Ascending aorta (tissue), 2 donors: ENCODE measurements around the gene ELMO1. TPM values are rescaled to one million over a fixed set of nuclear protein-coding genes. Genes with fewer than 3 reads are reported as not detected.

ENCODE experiments used
- DNase-seq, 2 donors: peaks; one replicate each; pipeline ENCODE4 v3.0.0-alpha.2; 2019; ENCODE audit warnings: low spot score in 2 of 2
- H3K27ac ChIP-seq, 2 donors: fragments of 200-600 bp; sonication (generic); one replicate each; pipeline ENCODE4 v1.5.1; 2016 to 2017; ENCODE audit warnings: mild to moderate bottlenecking in 1 of 2
- H3K27me3 ChIP-seq: fragments of 200-600 bp; sonication (generic); one replicate; pipeline ENCODE4 v1.5.1; 2017
- H3K36me3 ChIP-seq, 2 donors: fragments of 200-600 bp; sonication (generic); one replicate each; pipeline ENCODE4 v1.5.1; 2016
- H3K4me1 ChIP-seq, 2 donors: fragments of 200-600 bp; sonication (generic); one replicate each; pipeline ENCODE4 v1.5.1; 2016 to 2017; ENCODE audit warnings: mild to moderate bottlenecking in 1 of 2
- H3K4me3 ChIP-seq, 2 donors: fragments of 200-600 bp; sonication (generic); one replicate each; pipeline ENCODE4 v1.5.1; 2016 to 2017; ENCODE audit warnings: mild to moderate bottlenecking in 1 of 2
- H3K9me3 ChIP-seq, 2 donors: fragments of 200-600 bp; sonication (generic); one replicate each; pipeline ENCODE4 v1.5.1; 2016
- intact Hi-C: fragments of 100-400 bp; cut with DNase I; formaldehyde crosslinking; loops from one replicate; pipeline ENCODE4 v1.15.1; 2023
- total RNA-seq: library from RNA; depleted of rRNA; stranded (reverse); fragments of >200 nt; gene quantifications from one replicate; pipeline ENCODE4 v1.1.0, GENCODE V29; 2016
- TF ChIP-seq, protein P1 (sequence below), 3 experiments: fragments of 200-600 bp in 2 of 3; fragments of 450-650 bp in 1 of 3; sonication (generic) in 2 of 3; IDR thresholded peaks; one replicate each; pipeline ENCODE4 v1.5.1; 2016 to 2019; ENCODE audit warnings: antibody characterized with exemption in 3 of 3, mild to moderate bottlenecking in 1 of 3, moderate library complexity in 1 of 3

Gene ELMO1
- total RNA-seq, 1 donor from 2014 or later: 40.8 TPM

DNA sequence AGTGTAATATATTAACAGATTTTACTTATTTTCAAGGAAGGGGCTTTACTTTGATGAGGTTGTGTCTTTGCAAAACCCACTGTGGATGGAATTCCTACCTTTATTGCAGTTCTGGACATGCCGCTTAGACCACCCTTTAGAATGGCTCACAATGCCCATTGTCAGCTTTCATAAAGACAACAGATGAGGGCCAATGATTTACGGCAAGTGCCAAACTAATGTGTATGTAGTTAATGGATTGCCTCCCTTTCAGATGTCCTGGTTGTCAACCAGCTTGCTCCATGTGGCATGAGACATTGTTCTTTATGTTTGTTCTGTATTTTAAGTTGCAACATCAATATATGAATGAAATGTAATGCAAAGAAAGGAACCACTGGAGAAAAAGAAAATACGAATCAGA is 35.0 kb upstream of the ELMO1 start:
- intact Hi-C loops: no loop called here
- no peak overlapping the region for H3K4me3 ChIP-seq
- H3K36me3 ChIP-seq: no peaks in the 10 kb centered on the region
- no peak for DNase-seq
- TF ChIP-seq, protein P1, sequence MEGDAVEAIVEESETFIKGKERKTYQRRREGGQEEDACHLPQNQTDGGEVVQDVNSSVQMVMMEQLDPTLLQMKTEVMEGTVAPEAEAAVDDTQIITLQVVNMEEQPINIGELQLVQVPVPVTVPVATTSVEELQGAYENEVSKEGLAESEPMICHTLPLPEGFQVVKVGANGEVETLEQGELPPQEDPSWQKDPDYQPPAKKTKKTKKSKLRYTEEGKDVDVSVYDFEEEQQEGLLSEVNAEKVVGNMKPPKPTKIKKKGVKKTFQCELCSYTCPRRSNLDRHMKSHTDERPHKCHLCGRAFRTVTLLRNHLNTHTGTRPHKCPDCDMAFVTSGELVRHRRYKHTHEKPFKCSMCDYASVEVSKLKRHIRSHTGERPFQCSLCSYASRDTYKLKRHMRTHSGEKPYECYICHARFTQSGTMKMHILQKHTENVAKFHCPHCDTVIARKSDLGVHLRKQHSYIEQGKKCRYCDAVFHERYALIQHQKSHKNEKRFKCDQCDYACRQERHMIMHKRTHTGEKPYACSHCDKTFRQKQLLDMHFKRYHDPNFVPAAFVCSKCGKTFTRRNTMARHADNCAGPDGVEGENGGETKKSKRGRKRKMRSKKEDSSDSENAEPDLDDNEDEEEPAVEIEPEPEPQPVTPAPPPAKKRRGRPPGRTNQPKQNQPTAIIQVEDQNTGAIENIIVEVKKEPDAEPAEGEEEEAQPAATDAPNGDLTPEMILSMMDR (IDR thresholded peaks at IDR 0.05): no peak
- H3K27ac ChIP-seq: no peak overlapping the region
- peaks cover 0 to 10% of the 10 kb centered on the region in 2 donors for H3K9me3 ChIP-seq
- H3K4me1 ChIP-seq: no peaks in the 10 kb centered on the region
- no peaks in the 10 kb centered on the region for H3K27me3 ChIP-seq

DNA sequence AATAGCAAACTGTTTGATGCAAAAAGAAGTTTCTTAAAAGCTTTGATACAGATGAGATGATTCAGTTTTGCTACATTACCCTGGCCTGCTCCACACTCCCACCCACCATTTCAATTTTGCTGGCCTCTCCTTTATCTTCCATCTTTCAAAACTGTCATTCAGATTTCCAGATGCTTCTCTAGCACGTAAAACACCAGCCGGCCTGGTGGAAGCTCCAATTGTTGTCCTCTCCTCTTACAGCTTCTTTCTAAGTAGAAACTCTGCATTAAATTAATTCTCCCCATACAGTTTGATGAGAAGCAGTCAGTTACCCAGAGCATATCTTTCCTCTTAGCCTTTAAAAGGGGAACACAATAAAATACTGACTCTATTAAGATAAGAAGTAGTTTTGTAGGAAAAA is 34.3 kb upstream of the ELMO1 start:
- Histone ChIP-seq H3K4me1 (no peaks in the 10 kb centered on the region), H3K9me3 (peaks cover 0 to 3% of the 10 kb centered on the region in 2 donors), H3K27ac (no peak overlapping the region), H3K27me3 (no peaks in the 10 kb centered on the region), H3K4me3 (no peak overlapping the region), H3K36me3 (no peaks in the 10 kb centered on the region)
- TF ChIP-seq, protein P1 (IDR thresholded peaks at IDR 0.05): no peak
- intact Hi-C loops: no loop called here
- DNase-seq: no peak

DNA sequence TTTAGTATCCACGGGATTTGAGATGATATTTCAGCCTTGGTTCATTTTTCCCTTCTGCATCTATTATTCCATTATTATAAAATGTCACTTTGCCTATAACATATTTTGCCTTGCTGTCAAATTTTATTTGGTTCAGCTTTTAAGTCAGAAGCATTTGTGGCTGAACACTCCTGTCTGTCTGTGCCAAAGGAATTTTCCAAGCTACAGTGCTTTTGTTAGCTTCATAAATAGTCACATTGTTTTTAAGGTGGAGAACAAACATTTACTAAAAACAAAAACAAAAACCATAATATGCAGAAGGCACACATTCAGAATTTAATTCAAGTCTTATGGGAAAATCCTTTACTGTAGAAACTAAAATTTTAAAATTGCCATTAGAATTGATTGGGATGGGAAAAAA is 33.8 kb upstream of the ELMO1 start:
- no peaks in the 10 kb centered on the region for H3K9me3 ChIP-seq
- H3K36me3 ChIP-seq: no peaks in the 10 kb centered on the region
- H3K27ac ChIP-seq: no peak overlapping the region
- H3K4me1 ChIP-seq: no peaks in the 10 kb centered on the region
- DNase-seq: no peak
- intact Hi-C loops: no loop called here
- H3K27me3 ChIP-seq: no peaks in the 10 kb centered on the region
- TF ChIP-seq, protein P1 (IDR thresholded peaks at IDR 0.05): no peak
- H3K4me3 ChIP-seq: no peak overlapping the region

DNA sequence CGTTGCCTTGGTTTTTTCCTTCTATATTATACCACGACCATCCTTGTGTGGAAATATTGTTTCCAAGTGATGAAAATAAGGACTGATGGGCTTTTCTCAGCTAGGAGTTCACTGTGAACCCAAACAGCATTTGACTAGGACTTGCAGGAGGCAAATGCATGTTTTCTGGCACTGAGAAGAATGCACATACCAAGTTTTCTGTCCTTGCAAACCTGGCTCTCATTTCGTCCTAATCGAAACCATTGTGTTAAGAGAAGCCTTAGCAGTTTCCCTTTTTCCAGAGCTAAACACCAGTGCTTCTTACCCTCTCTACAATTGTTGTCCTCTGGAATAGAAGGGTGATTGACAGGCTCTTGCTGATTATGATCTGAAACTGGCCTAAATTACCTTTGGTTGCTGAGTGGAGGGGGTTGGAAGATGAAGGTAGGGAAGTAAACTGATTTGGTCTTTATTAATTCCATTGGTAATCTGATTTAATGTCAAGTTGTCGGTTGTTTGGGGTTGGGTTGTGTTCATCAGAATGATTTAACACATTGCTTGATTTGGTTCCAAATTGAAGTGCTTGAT is 33.1 kb upstream of the ELMO1 start:
- no peaks in the 10 kb centered on the region for H3K36me3 ChIP-seq
- no peak overlapping the region for H3K27ac ChIP-seq

DNA sequence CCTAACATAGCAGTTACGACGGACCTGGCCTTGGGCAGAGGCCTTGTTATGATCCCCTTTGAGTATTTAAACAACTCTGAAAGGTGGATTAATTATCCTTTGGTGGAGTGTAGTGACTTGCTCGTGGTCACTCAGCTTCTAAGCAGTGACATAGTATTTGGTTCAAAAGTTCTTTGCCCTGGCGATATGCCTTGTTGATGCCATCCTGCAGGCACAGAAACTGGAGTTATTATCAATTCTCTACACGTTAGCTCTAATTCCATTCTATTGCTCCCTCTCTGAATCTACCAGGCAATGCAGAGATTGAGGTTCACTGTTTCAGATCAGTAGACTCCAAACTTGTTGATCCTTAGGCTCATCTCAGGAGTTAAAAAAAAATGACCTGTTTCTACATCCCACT is 32.5 kb upstream of the ELMO1 start:
- H3K36me3 ChIP-seq: no peaks in the 10 kb centered on the region
- H3K27me3 ChIP-seq: no peaks in the 10 kb centered on the region
- no peak for DNase-seq
- intact Hi-C loops: no loop called here
- H3K4me3 ChIP-seq: no peak overlapping the region
- TF ChIP-seq, protein P1 (IDR thresholded peaks at IDR 0.05): no peak
- H3K9me3 ChIP-seq: no peaks in the 10 kb centered on the region
- no peaks in the 10 kb centered on the region for H3K4me1 ChIP-seq
- H3K27ac ChIP-seq: no peak overlapping the region

More for the DNA sequence above, 33.1 kb upstream of the ELMO1 start:
- no peaks in the 10 kb centered on the region for H3K9me3 ChIP-seq
- intact Hi-C loops: no loop called here
- no peak for DNase-seq
- no peaks in the 10 kb centered on the region for H3K27me3 ChIP-seq
- TF ChIP-seq, protein P1 (IDR thresholded peaks at IDR 0.05): no peak
- H3K4me3 ChIP-seq: no peak overlapping the region
- H3K4me1 ChIP-seq: no peaks in the 10 kb centered on the region
